Esophagus squamous epithelium (tissue), 4 donors: ENCODE data around the gene LAMB2.

Experiments
- CTCF ChIP-seq, 6 experiments: fragments of 450-650 bp in 4 of 6; fragments of 200-600 bp in 2 of 6; sonication (generic) in 2 of 6; IDR thresholded peaks; one replicate each; pipeline ENCODE4 v1.5.1; 2016 to 2019; ENCODE audit warnings: antibody characterized with exemption in 6 of 6, mild to moderate bottlenecking in 4 of 6, moderate library complexity in 4 of 6
- POLR2A ChIP-seq, 4 donors: fragments of 450-650 bp; IDR thresholded peaks; one replicate each; pipeline ENCODE4 v1.6.1; 2017; ENCODE audit warnings: antibody characterized with exemption in 4 of 4, mild to moderate bottlenecking in 4 of 4, moderate library complexity in 3 of 4

- TF ChIP-seq POLR2A (IDR thresholded peaks at IDR 0.05) = no peak
- TF ChIP-seq CTCF (IDR thresholded peaks at IDR 0.05) = no peak
Observed at GRCh38 chr3:49122451-49122850, 10.4 kb downstream of the LAMB2 start.
